HG03558 (cell line): ENCODE measurements around the gene MORN5.
"Not testable (repeated sequence)": the region's sequence is repeated elsewhere in the genome, so short reads cannot be mapped to it uniquely, and the experiment has no call there.

Experiments used
- ATAC-seq: cut with Tn5 transposase; IDR thresholded peaks from one replicate; pipeline ENCODE4 v1.9.1; 2021; ENCODE audit warnings: moderate number of reproducible peaks; ENCODE audit not compliant: unreplicated experiment; ENCODE audit errors: extremely low read depth

MORN5 gene

GRCh38 chr9:122159026-122159924 is at the start of gene MORN5, which contains the start of gene NDUFA8:
MORN5 (plus strand) TSS chr9:122159908; CDS start chr9:122159973, 65 bp downstream.
NDUFA8 (minus strand) TSS chr9:122159779; CDS start chr9:122159677, 102 bp downstream.
- peak; percentile 76 for ATAC-seq

- ATAC-seq = no peak
These were observed 49.4 kb upstream of the MORN5 start for GRCh38 chr9:122110100-122110833.

- ATAC-seq = no peak
These were observed 48.2 kb upstream of the MORN5 start for GRCh38 chr9:122111413-122112085.

- no peak for ATAC-seq
These were observed 47.5 kb upstream of the MORN5 start for GRCh38 chr9:122112238-122112637.

- ATAC-seq = no peak
These were observed 46.1 kb upstream of the MORN5 start for GRCh38 chr9:122113574-122113973.

- no peak for ATAC-seq
These were observed 44.3 kb upstream of the MORN5 start for GRCh38 chr9:122115176-122116035.

- no peak for ATAC-seq
These were observed 43.7 kb upstream of the MORN5 start for GRCh38 chr9:122116040-122116439.

- ATAC-seq = no peak
These were observed 43.1 kb upstream of the MORN5 start for GRCh38 chr9:122116448-122117173.

GRCh38 chr9:122117241-122117640 is 42.5 kb upstream of the MORN5 start:
- ATAC-seq = not testable (repeated sequence)

GRCh38 chr9:122118343-122119165 is 41.2 kb upstream of the MORN5 start:
- no peak for ATAC-seq

GRCh38 chr9:122119166-122119521 is 40.6 kb upstream of the MORN5 start:
- no peak for ATAC-seq

GRCh38 chr9:122119721-122120120 is 40.0 kb upstream of the MORN5 start:
- ATAC-seq = no peak

GRCh38 chr9:122120316-122121071 is 39.2 kb upstream of the MORN5 start:
- no peak for ATAC-seq

GRCh38 chr9:122121391-122121790 is 38.3 kb upstream of the MORN5 start:
- no peak for ATAC-seq

- ATAC-seq = no peak
These were observed 37.8 kb upstream of the MORN5 start for GRCh38 chr9:122121931-122122330.

GRCh38 chr9:122122468-122122867 is 37.2 kb upstream of the MORN5 start:
- ATAC-seq = no peak

GRCh38 chr9:122122903-122123632 is 36.6 kb upstream of the MORN5 start:
- no peak for ATAC-seq
